NCI-H146 (cell line): Measurements from ENCODE around the gene CD6.
"Not testable (repeated sequence)": the region's sequence is repeated elsewhere in the genome, so short reads cannot be mapped to it uniquely, and the experiment has no call there.

Experiments
- DNase-seq: peaks from one replicate; lab custom pipeline; 2025; lab: John Stamatoyannopoulos, UW

Gene CD6

DNA sequence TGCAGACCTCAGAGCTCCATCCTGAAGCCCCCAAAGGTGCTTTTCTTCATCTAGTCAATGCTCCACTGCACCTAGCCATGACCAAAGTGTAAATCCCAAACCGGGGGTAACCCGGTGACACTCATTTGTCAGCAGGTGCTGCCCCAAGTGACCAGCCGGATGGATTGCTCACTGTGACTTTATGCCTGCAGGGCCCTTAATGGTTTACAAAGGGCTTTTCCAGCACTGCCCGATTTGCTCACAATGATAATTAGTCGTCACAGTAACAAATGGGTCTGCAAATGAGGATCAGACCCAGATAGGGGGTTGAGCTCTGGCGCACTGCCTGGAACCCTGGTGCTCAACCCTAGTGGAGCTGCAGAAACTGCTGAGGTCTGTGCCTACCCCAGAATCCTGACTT lies 85.1 kb downstream of the CD6 start:
- peak; percentile 89 for DNase-seq

DNA sequence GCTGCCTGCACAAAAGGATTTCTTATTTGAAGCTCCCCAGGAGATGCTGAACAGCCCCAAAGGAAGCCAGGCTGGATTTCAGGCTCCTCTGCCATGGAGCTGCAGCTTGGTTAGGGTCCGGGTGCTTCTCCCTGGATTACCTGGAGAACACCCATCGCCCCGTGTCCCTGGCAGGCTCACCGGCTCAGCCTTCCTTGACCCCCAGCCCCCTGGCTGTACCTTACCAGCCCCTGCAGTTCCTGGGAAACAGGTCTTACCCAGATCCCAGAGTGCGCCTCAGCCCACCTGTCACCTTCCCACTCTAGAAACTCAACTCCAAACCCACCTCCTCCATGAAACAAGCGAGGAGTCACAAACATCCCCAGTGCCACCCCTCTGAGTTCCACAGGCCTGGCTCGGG lies 85.5 kb downstream of the CD6 start:
- no peak for DNase-seq

DNA sequence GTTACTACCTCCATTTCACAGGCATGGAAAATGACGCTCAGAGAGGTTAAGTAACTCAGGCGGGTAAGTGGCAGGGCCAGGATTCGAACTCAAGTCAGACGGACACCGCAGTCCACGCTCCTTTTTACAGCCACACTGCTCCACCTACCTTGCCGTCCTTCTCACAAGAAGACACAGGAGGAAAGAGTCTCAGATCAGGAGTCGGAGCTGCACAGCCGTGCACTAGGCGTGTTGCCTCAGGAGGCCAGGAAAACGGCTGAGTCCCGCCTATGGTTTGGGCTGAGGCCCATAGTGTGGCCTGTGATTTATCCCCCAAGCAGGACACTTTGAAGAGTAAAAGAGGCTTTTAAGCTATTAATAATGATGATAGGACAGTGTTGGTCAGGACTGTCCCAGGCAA lies 86.1 kb downstream of the CD6 start:
- no peak for DNase-seq

DNA sequence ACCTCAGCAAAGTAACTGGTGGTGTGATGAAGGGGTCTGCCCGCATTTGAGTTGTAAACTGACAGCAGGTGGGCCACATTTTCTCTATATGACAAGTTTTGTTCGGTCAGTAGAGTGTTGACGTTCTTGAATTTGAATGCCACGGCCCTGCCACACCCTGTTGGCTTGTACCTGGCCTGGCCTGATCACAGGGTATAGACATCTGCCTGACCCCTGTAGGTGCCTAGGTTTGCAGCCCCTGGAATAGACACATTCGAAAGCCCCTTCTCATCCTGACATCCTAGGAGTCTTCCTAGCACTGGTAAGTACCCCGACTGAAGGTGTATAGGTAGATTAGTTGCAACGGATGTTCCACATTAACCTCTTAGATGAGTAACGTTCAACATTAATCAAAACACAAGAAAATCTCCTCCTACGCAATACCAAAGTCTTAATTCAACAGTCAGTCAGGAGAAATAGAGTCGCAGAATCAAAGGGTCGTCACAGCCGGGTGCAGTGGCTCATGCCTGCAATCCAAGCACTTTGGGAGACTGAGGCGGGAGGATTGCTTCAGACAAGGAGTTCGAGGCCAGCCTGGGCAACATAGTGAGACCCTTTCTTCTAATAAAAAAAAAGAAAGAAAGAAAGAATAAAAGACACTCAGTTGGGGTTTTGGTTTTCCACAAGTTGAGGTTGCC lies 87.2 kb downstream of the CD6 start:
- no peak for DNase-seq

DNA sequence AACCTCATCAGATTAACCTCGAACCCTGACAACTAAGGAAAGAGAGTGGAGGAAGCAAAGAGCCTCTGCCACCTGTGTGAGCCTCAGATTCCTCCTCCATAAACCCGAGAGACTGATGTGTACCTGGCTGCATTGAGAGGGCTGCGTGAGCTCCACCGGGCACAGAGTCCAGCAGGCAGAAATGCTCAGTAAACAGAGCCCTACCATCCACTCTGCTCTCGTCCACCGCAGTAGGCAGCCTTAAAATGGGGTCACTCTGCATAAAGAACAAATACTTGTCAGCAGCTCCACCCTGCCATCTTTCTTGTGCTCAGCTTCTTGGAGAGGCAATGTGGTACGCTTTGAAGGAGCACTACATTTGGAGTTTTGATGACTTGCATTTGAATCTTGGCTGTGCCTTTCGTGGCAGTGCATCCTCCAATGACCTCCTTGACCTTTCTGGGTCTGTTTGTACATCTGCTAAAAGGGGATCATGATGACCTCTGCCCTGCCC lies 87.8 kb downstream of the CD6 start:
- no peak for DNase-seq

DNA sequence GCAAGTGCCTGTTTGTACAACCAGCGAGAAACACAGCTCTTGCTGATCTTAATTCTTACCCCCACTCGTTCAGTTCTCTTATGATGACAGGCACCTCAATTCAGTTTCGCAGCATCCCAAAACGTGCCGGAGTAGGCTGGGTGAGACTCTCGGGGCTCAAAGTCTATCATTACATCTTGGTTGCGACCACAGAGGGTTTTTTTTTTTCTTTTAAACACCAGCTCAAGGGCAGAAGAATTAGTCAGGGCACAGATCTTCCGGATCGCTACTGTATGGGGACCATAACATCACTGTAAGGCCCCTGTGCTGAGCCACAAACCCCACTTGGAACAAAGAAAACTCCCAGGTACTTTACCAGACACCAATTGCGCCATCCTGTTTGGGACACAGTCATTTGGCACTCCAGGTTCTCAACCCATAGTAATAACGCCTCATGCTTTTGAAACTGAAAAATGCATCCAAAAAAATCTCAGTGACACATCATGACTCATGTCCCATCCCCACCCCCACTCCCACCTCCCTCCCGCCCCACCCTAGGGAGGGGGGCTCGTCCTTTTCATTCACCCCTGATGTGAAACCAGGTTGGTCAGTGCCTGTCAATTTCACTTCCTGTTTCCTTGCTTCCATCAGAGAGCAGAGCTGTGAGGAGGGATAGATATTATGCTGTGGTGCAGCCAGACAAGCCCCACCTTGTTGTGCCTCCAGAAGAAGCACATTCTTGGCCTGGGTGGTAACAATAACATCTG lies 89.8 kb downstream of the CD6 start:
- DNase-seq, result no peak

DNA sequence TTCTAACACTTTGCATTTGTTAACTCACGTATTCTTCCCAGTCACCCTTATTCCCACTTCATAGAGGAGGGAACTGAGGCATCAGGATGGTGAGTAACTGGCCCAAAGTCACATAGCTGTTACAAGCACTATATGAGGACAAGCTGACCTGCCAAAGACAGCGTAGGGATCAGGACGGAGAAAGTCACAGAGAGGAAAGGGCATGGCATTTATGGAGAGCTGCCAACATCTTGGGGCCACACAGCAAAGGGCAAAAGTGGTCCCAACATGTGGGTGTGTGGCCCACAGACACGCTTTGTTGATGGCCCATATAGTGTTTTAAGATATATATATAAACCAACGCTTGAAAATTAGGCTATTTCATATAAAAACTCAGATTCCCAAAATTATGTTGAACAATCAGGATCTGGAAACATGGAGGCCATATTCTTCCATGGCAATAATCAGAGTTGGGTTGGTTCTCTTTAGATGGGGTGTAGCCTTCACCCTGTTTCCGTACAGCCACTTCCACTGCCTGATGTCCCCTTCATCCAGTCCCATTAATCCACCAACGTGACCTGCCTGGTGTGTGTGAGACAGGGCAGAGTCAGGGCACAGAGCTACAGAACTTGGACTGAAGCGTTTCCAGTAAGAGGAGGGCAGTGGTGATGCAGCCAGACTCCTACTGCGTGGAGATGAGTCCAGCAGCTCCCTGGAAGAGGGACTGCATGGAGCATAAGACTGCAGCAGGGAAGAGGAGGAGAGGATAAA lies 90.9 kb downstream of the CD6 start:
- no peak for DNase-seq

DNA sequence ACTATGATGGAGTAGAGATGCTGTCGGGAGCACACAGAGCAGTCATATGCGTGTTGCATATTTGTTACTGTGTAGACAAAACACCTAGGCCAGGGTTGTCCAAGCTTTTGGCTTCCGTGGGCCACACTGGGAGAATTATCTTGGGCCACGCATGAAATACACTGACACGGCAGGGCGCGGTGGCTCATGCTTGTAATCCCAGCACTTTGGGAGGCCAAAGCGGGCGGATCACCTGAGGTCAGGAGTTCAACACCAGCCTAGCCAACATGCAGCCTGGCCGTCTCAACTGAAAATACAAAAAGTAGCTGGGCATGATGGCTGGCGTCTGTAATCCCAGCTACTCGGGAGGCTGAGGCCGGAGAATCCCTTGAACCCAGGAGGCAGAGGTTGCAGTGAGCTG lies 93.8 kb downstream of the CD6 start:
- DNase-seq, result not testable (repeated sequence)

DNA sequence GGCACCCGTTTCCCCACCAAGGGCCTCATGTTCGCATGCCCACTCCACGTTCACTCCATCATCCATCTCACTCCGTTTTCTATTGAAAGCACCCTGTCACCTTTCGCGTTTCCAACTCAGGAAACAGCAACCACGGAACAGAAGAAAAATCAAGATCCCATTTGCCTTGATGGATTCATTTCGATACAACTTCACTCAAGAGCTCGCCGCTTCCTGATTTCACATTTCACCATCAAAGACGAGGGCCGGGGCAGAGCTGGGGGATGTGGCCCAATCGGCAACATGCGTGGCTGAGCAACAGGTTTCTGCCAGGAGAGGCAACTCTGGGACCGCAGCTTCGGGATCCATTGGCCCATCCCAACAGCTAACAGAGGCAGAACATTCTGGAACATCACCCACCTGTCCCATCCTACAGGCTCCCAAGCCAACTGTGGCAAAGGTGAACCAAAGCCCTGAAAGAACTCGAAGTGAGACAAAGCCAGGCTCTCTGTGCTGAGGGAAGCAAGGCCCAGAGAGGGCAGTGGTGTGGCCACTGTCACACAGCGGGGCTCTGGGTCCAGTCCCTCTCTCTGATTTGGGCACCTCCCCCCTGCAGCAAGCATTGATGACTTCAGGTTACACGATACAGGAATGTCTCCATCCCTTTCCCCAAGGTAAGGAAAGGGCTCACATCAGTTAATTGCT lies 94.6 kb downstream of the CD6 start:
- DNase-seq, result no peak

DNA sequence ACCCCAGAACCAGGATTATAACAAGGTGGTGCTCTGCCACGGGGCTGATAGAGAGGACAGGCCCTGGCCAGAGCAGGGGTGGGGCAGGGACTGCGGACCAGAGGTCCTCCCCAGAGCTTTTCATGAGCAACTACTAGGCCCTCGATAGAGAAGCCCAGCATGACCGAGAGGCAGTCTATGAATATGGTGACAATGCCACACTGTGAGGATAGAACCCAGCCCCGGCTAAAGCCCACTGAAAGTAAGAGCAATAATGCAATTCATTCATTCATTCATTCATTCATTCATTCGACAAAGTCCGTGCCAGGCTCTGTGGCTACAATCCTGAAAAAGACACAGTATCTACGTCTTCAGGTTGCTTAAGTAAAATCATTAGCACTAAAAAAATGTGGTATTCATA lies 95.2 kb downstream of the CD6 start:
- no peak for DNase-seq

DNA sequence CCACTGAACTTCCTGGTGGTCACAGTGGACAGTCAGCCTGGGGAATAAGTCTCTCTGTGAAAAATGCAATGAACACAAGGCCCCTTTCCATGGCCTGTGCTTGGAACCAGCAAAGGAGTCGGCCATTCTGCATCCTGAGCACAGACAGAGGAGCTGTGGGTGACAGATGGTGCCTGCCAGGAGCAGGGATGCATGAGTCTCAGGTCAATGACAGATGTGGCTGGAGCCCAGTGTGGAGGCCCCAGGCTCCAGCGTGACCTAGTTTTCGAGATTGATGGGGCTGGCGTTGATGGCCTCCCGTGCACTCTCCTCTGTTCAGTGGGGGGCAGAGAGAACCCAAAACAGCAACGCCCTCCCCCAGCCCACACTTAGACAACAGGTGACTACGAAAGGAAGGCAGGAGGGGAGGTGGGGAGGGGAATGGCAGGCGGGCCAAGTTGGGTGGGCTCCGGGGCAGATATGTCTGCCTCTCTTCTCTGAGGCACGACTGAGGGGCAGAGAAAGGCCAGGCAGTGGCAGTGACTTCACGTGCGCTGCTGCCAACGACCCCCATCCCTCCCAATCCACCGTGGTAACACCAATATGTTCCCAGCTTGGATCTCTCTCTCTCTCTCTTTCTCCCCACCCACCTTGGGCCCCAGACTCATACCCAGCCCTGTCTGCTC lies 96.4 kb downstream of the CD6 start:
- no peak for DNase-seq

DNA sequence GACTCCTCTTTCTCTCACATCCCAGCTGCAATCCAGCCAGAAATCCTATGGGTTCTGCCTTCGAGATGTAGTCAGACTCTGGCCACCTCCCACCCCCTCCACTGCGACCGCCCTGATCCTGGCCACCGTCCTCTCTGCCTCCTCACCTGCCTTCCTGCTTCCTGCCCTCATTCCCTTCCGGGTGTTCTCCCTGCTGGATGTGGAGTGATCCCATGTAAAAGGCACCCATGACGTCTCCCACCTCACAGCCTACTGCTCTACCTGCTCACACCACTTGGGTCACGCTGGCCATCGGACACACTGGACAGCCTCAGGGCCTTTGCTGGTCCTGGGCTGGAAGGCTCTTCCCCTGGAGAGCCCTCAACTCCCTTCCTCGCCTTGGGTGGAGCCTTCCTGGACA lies 97.1 kb downstream of the CD6 start:
- DNase-seq, result no peak

DNA sequence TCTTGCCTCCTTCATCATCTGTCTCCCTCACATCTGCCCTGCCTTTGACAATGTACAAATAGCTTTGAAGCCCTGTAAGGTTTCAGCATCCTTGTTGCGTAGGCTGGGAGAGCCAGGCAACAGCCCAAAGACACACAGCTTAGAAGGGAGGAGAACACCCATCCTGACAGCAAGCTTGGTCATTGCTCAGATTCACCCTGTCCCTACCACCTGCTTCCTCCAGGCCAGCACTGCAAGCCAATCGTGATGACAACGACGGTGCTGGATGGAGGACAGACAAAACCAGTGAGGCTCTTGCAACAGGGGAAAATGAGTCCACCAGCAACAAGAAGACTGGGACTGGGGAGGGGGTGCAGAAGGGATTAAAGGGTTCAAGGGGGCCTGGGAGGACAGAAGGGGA lies 97.9 kb downstream of the CD6 start:
- no peak for DNase-seq
